Measurements from ENCODE around the gene BICD2. TPM values are rescaled to one million over a fixed set of nuclear protein-coding genes. Genes with fewer than 3 reads are reported as not detected.

Gene BICD2
- total and polyA plus RNA-seq, 2 of the 13 experiments (the other 11 are each of a cell fraction or from before 2014, with no cell fraction given) = 5.1 to 17.4 TPM

- Histone ChIP-seq H3K27me3 (ENCODE audit: control insufficient read depth in 1 of 2, insufficient read depth in 2 of 2, low read length in 2 of 2) (no peaks in the 10 kb centered on the region), H3K9ac (ENCODE audit: insufficient read depth, low read depth, low read length) (no peak overlapping the region), H3K4me3 (replicated peaks in 1 of 3; ENCODE audit: insufficient read depth in 1 of 3, low read depth in 2 of 3, low read length in 3 of 3) (no peak overlapping the region), H3K4me2 (ENCODE audit: low read depth, low read length) (no peak overlapping the region), H4K20me1 (ENCODE audit: insufficient read depth, low read length) (peaks cover 9% of the 10 kb centered on the region; the same call in 1 of the 2 replicates), H3K27ac (ENCODE audit: extremely low read length, insufficient read depth, low read length) (no peak overlapping the region), H3K9me3 (ENCODE audit: low read length) (no peaks in the 10 kb centered on the region), H2AFZ (ENCODE audit: low read length) (no peak overlapping the region), H3K36me3 (replicated peaks in 1 of 2; ENCODE audit: control insufficient read depth in 1 of 2, insufficient read depth in 2 of 2, low read length in 2 of 2) (no peaks in the 10 kb centered on the region), H3K4me1 (ENCODE audit: insufficient read depth, low read length) (0 out of 2 replicates have a peak, but pooled peaks cover 11% of the 10 kb centered on the region), H3K79me2 (ENCODE audit: insufficient read depth, low read length) (peaks cover 44% of the 10 kb centered on the region)
- in situ Hi-C loops (cut with HindIII; ENCODE audit: extremely low pct_ligation_motif_present, low pct_unique_long_range_greater_than_20kb) = no loop called here
- no peak for TF ChIP-seq ZMYM4 (CRISPR knock-in tag; IDR thresholded peaks at IDR 0.05)
- TF ChIP-seq, protein P1, sequence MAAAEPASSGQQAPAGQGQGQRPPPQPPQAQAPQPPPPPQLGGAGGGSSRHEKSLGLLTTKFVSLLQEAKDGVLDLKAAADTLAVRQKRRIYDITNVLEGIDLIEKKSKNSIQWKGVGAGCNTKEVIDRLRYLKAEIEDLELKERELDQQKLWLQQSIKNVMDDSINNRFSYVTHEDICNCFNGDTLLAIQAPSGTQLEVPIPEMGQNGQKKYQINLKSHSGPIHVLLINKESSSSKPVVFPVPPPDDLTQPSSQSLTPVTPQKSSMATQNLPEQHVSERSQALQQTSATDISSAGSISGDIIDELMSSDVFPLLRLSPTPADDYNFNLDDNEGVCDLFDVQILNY (CRISPR knock-in tag; conservative IDR thresholded peaks at IDR 0.05) = no peak
- TF ChIP-seq TBL1XR1 (IDR thresholded peaks at IDR 0.05; ENCODE audit: borderline replicate concordance, low read length, partially characterized antibody) = no peak
- TF ChIP-seq, protein P2, sequence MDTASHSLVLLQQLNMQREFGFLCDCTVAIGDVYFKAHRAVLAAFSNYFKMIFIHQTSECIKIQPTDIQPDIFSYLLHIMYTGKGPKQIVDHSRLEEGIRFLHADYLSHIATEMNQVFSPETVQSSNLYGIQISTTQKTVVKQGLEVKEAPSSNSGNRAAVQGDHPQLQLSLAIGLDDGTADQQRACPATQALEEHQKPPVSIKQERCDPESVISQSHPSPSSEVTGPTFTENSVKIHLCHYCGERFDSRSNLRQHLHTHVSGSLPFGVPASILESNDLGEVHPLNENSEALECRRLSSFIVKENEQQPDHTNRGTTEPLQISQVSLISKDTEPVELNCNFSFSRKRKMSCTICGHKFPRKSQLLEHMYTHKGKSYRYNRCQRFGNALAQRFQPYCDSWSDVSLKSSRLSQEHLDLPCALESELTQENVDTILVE (CRISPR knock-in tag; IDR thresholded peaks at IDR 0.05) = no peak
- TF ChIP-seq RARG (CRISPR knock-in tag; IDR thresholded peaks at IDR 0.05; ENCODE audit: low read depth) = no peak
- intact Hi-C loops (cut with micrococcal nuclease; ENCODE audit: unreplicated experiment) = no loop called here
- FAIRE-seq = no peak
- DNase-seq (ENCODE audit: low spot score) = no peak
- ChIA-PET POLR2A (no interaction called here), CTCF (ENCODE audit: low intra/inter-chr PET ratio, low total read pairs) (no interaction called here)
- WGBS (ENCODE audit: low lambda C conversion rate) = 95% methylated on average over 6 of the region's 6 CpGs
- BruUV-seq (replicated peaks) = no TSS peak
- ATAC-seq = no peak
Observed at GRCh38 chr9:92737216-92737606, 27.4 kb downstream of the BICD2 start.

DNA sequence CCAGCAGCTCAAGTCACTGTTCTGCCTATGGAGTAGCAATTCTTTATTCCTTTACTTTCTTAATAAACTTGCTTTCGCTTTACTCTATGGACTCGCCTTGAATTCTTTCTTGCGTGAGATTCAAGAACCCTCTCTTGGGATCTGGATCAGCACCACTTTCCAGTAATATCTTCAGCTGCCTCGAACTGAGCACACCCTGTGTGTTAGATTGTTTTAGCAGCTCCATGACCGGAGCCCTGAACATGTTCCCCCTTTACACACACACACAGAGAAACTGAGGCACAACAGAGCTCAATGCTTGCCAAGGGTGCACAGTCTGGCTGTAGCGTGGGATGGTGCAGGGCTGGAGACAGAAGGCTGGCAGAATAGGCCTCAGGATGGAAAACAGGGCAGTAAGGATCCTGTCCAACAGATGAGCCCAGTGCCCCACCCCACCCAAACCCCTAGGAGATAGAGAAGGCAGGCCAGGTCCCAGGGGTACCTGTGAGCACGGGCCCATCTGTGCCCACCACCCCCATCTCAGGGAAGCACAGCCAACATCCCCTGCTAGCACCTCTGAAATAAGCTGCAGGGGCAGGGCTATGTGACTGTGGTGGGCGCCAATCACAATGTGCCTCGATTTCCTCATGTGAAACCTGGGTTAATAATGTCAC is 27.9 kb downstream of the BICD2 start:
- no peak overlapping the region for H2AFZ ChIP-seq (ENCODE audit: low read length)
- in situ Hi-C loops (cut with HindIII; ENCODE audit: extremely low pct_ligation_motif_present, low pct_unique_long_range_greater_than_20kb) (no loop called here), intact Hi-C loops (cut with micrococcal nuclease; ENCODE audit: unreplicated experiment) (no loop called here)
- no peak for TF ChIP-seq ZSCAN12 (CRISPR knock-in tag; IDR thresholded peaks at IDR 0.05)
- no peak overlapping the region for H3K4me3 ChIP-seq (replicated peaks in 1 of 3; ENCODE audit: insufficient read depth in 1 of 3, low read depth in 2 of 3, low read length in 3 of 3)
- H3K79me2 ChIP-seq (ENCODE audit: insufficient read depth, low read length) = peaks cover 46% of the 10 kb centered on the region
- 0 out of 2 replicates have a peak, but pooled peaks cover 11% of the 10 kb centered on the region for H3K4me1 ChIP-seq (ENCODE audit: insufficient read depth, low read length)
- no peaks in the 10 kb centered on the region for H3K9me3 ChIP-seq (ENCODE audit: low read length)
- ATAC-seq (no peak), DNase-seq (ENCODE audit: low spot score) (no peak), FAIRE-seq (no peak)
- no peaks in the 10 kb centered on the region for H3K27me3 ChIP-seq (ENCODE audit: control insufficient read depth in 1 of 2, insufficient read depth in 2 of 2, low read length in 2 of 2)
- H3K27ac ChIP-seq (ENCODE audit: extremely low read length, insufficient read depth, low read length) = no peak overlapping the region
- POLR2A ChIA-PET = no interaction called here
- no TSS peak for BruUV-seq (replicated peaks)
- no peak overlapping the region for H3K9ac ChIP-seq (ENCODE audit: insufficient read depth, low read depth, low read length)
- peaks cover 9% of the 10 kb centered on the region; the same call in 1 of the 2 replicates for H4K20me1 ChIP-seq (ENCODE audit: insufficient read depth, low read length)
- no peaks in the 10 kb centered on the region for H3K36me3 ChIP-seq (replicated peaks in 1 of 2; ENCODE audit: control insufficient read depth in 1 of 2, insufficient read depth in 2 of 2, low read length in 2 of 2)
- CTCF ChIA-PET (ENCODE audit: low intra/inter-chr PET ratio, low total read pairs) = no interaction called here
- WGBS (ENCODE audit: low lambda C conversion rate) = 97% methylated on average over 8 of the region's 9 CpGs
- no peak overlapping the region for H3K4me2 ChIP-seq (ENCODE audit: low read depth, low read length)

All from HepG2 (cell line).